ENCODE results near the gene CKAP2L. TPM values are rescaled to one million over a fixed set of nuclear protein-coding genes. Genes with fewer than 3 reads are reported as not detected.

CKAP2L gene
- total RNA-seq, 1 experiment from 2014 or later, result 20.7 TPM

DNA sequence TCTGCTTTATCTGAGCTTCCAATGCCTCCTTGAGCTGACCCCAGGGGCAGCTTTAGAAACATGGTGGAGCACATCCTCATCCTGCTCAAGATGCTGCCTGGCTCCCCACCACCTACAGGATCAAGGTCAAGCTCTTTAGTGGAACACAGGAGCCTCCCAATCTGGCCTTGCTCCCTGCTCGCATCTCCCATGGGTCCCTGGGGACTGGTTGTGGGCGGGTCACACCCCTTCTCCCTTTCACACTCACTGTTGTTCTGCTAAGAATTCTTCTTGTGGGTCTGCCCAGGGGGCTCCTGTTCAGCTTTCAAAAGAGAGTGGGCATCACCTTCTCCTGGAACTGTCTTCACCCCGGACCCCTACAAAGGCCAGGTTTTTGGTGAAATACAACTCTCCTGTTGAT lies 51.9 kb downstream of the CKAP2L start:
- no peaks in the 10 kb centered on the region for H3K27me3 ChIP-seq (ENCODE audit: low read length)
- no peak overlapping the region for H3K4me2 ChIP-seq (ENCODE audit: low read length)
- H3K36me3 ChIP-seq (ENCODE audit: low read depth, low read length), result no peaks in the 10 kb centered on the region
- TF ChIP-seq, protein P1, sequence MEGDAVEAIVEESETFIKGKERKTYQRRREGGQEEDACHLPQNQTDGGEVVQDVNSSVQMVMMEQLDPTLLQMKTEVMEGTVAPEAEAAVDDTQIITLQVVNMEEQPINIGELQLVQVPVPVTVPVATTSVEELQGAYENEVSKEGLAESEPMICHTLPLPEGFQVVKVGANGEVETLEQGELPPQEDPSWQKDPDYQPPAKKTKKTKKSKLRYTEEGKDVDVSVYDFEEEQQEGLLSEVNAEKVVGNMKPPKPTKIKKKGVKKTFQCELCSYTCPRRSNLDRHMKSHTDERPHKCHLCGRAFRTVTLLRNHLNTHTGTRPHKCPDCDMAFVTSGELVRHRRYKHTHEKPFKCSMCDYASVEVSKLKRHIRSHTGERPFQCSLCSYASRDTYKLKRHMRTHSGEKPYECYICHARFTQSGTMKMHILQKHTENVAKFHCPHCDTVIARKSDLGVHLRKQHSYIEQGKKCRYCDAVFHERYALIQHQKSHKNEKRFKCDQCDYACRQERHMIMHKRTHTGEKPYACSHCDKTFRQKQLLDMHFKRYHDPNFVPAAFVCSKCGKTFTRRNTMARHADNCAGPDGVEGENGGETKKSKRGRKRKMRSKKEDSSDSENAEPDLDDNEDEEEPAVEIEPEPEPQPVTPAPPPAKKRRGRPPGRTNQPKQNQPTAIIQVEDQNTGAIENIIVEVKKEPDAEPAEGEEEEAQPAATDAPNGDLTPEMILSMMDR (conservative IDR thresholded peaks at IDR 0.05; ENCODE audit: low read depth, low read length), result no peak
- TF ChIP-seq EZH2 (IDR thresholded peaks at IDR 0.05; ENCODE audit: low read length, unreplicated experiment) (no peak), EZH2phosphoT487 (IDR thresholded peaks at IDR 0.05; ENCODE audit: borderline replicate concordance, low read length) (no peak)
- no peak overlapping the region for H3K9ac ChIP-seq (ENCODE audit: low read length)
- H3K27ac ChIP-seq (ENCODE audit: low read length), result no peak overlapping the region
- no peaks in the 10 kb centered on the region for H3F3A ChIP-seq (ENCODE audit: low read length, unreplicated experiment)
- ChIA-PET POLR2A (ENCODE audit: unreplicated experiment) (no interaction called here), CTCF (interaction anchor here (1.3 kb wide), 1 partner anchor 13 kb away, joined by 3 read pairs; no protein-coding TSS in a partner anchor)
- BruUV-seq (replicated peaks), result no TSS peak
- no peaks in the 10 kb centered on the region for H4K20me1 ChIP-seq (ENCODE audit: low read length)
- H2AFZ ChIP-seq (ENCODE audit: low read length), result no peak overlapping the region
- no peak for DNase-seq
- ATAC-seq, result no peak
- H3K4me3 ChIP-seq (ENCODE audit: low read length), result no peak overlapping the region
- intact Hi-C loops (cut with micrococcal nuclease), result no loop called here
- no peaks in the 10 kb centered on the region for H3K9me3 ChIP-seq (ENCODE audit: low read length)
- H3K4me1 ChIP-seq (ENCODE audit: insufficient read depth, low read length), result peaks cover 15% of the 10 kb centered on the region
- no peaks in the 10 kb centered on the region for H3K79me2 ChIP-seq (ENCODE audit: low read length)
- H3K9me2 ChIP-seq (replicated peaks; ENCODE audit: low read length), result no peaks in the 10 kb centered on the region

DNA sequence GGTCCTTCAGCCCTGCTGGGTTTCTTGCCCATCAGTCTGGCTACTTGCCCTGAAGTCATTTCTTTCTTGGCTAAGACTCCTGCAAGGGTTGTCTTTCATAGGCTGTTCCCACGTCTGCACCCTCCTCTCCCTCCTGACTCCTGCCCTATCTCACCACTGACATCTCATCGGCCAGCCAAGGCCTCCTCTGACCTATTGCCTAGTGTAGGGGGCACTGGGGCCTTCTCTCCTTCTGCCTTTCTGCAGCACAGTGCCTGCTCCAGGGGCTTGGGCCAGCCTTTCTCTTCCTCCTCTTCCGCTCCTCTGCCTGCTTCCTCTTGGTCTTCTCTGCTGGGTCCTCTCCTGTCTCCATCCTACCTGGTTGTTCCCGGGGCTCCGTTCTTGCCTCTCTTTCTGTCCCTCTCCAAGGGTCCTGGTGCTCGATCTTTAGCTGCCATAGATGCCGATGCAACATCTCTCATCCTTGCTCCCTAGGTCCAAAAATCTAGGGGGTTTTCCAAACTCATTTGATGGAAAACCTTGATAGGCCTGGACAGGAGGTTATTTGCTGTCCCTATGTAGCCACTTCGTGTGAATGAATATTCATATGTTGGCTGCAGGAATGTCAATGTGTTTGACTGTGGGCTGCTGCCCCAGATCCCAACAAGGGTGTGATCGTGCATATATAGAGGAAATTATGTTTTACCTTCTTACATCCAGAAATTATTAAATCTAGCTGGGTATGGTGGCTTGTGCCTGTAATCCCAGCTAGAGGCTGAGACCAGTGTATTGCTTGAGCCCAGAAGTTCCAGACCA lies 53.3 kb downstream of the CKAP2L start:
- POLR2A ChIA-PET (ENCODE audit: unreplicated experiment), result no interaction called here
- intact Hi-C loops (cut with micrococcal nuclease), result no loop called here
- CTCF ChIA-PET, result no interaction called here
- no TSS peak for BruUV-seq (replicated peaks)
- Histone ChIP-seq H3K27me3 (ENCODE audit: low read length) (no peaks in the 10 kb centered on the region), H2AFZ (ENCODE audit: low read length) (no peak overlapping the region), H3K36me3 (ENCODE audit: low read depth, low read length) (no peaks in the 10 kb centered on the region), H3K27ac (ENCODE audit: low read length) (no peak overlapping the region), H3K9ac (ENCODE audit: low read length) (no peak overlapping the region), H4K20me1 (ENCODE audit: low read length) (no peaks in the 10 kb centered on the region), H3K4me2 (ENCODE audit: low read length) (no peak overlapping the region), H3K9me3 (ENCODE audit: low read length) (no peaks in the 10 kb centered on the region), H3K79me2 (ENCODE audit: low read length) (no peaks in the 10 kb centered on the region), H3K4me1 (ENCODE audit: insufficient read depth, low read length) (peaks cover 21% of the 10 kb centered on the region), H3F3A (ENCODE audit: low read length, unreplicated experiment) (no peaks in the 10 kb centered on the region), H3K4me3 (ENCODE audit: low read length) (no peak overlapping the region), H3K9me2 (replicated peaks; ENCODE audit: low read length) (no peaks in the 10 kb centered on the region)
- ATAC-seq (no peak), DNase-seq (no peak)
- TF ChIP-seq, protein P1 (conservative IDR thresholded peaks at IDR 0.05; ENCODE audit: low read depth, low read length), result no peak
- TF ChIP-seq EZH2 (IDR thresholded peaks at IDR 0.05; ENCODE audit: low read length, unreplicated experiment), result no peak
- TF ChIP-seq EZH2phosphoT487 (IDR thresholded peaks at IDR 0.05; ENCODE audit: borderline replicate concordance, low read length), result no peak

DNA sequence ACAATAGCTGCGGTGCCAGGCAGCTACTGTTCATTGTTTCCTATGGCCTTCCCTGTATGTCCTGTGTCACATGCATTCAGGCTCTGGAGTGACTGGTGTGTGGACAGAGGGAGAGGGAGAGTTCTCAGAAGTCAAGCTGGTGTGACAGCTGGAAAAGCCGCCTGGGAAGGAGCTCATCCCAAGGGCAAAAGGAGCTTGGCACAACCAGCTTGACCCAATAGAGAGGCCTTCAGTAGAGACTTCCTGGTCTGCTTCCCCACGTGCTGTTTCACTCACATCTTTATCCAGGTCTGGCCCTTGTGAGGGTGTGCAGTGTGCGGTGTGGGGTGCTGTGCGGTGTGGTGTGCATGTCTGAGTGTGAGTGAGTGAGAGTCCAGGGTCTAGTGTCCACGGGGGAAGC lies 54.7 kb downstream of the CKAP2L start:
- no TSS peak for BruUV-seq (replicated peaks)
- TF ChIP-seq EZH2 (IDR thresholded peaks at IDR 0.05; ENCODE audit: low read length, unreplicated experiment) (no peak), EZH2phosphoT487 (IDR thresholded peaks at IDR 0.05; ENCODE audit: borderline replicate concordance, low read length) (no peak)
- TF ChIP-seq, protein P1 (conservative IDR thresholded peaks at IDR 0.05; ENCODE audit: low read depth, low read length), result no peak
- Histone ChIP-seq H3K27ac (ENCODE audit: low read length) (no peak overlapping the region), H2AFZ (ENCODE audit: low read length) (no peak overlapping the region), H3K79me2 (ENCODE audit: low read length) (no peaks in the 10 kb centered on the region), H3K27me3 (ENCODE audit: low read length) (no peaks in the 10 kb centered on the region), H3K4me1 (ENCODE audit: insufficient read depth, low read length) (peaks cover 21% of the 10 kb centered on the region), H3K36me3 (ENCODE audit: low read depth, low read length) (no peaks in the 10 kb centered on the region), H3K9me2 (replicated peaks; ENCODE audit: low read length) (no peaks in the 10 kb centered on the region), H3F3A (ENCODE audit: low read length, unreplicated experiment) (no peaks in the 10 kb centered on the region), H3K9me3 (ENCODE audit: low read length) (no peaks in the 10 kb centered on the region), H3K9ac (ENCODE audit: low read length) (no peak overlapping the region), H3K4me3 (ENCODE audit: low read length) (no peak overlapping the region), H4K20me1 (ENCODE audit: low read length) (no peaks in the 10 kb centered on the region), H3K4me2 (ENCODE audit: low read length) (no peak overlapping the region)
- DNase-seq (no peak), ATAC-seq (no peak)
- intact Hi-C loops (cut with micrococcal nuclease), result no loop called here
- ChIA-PET CTCF (no interaction called here), POLR2A (ENCODE audit: unreplicated experiment) (no interaction called here)

Measured in PC-3 (cell line).